Heart right ventricle (tissue), 16 donors: Measurements from ENCODE around the gene TRAPPC2. TPM values are rescaled to one million over a fixed set of nuclear protein-coding genes. Genes with fewer than 3 reads are reported as not detected.
A peak's percentile ranks its signal among the peaks of the same experiment; 100 is the strongest.

Experiments
- ATAC-seq, 8 donors: fragments of 200-7000 bp; cut with Tn5 transposase; one replicate each; pipeline ENCODE4 v1.9.1; 2020; ENCODE audit warnings: mild to moderate bottlenecking in 8 of 8, moderate library complexity in 8 of 8, moderate number of reproducible peaks in 1 of 8
- DNase-seq, 2 donors: peaks; one replicate each; pipeline ENCODE4 v3.0.0-alpha.2; 2020
- H3K27ac ChIP-seq, 10 donors: fragments of 200-600 bp; sonication (generic) in 2 of 10; one replicate each; pipeline versions ENCODE4 v1.5.0 to v1.8.0; 2020 to 2022; ENCODE audit warnings: mild to moderate bottlenecking in 3 of 10
- H3K27me3 ChIP-seq, 7 donors: fragments of 200-600 bp; one replicate each; pipeline ENCODE4 v1.8.0; 2021 to 2022; ENCODE audit warnings: mild to moderate bottlenecking in 2 of 7
- H3K36me3 ChIP-seq, 9 donors: fragments of 200-600 bp; sonication (generic) in 1 of 9; one replicate each; pipeline versions ENCODE4 v1.5.0 to v1.8.0; 2020 to 2022; ENCODE audit warnings: mild to moderate bottlenecking in 2 of 9
- H3K4me1 ChIP-seq, 9 donors: fragments of 200-600 bp; sonication (generic) in 1 of 9; one replicate each; pipeline versions ENCODE4 v1.5.0 to v1.8.0; 2020 to 2022; ENCODE audit warnings: mild to moderate bottlenecking in 4 of 9
- H3K4me3 ChIP-seq, 10 donors: fragments of 200-600 bp; sonication (generic) in 2 of 10; one replicate each; pipeline versions ENCODE4 v1.5.0 to v1.8.0; 2020 to 2022; ENCODE audit warnings: mild to moderate bottlenecking in 7 of 10, moderate library complexity in 2 of 10
- H3K9me3 ChIP-seq, 11 donors: fragments of 200-600 bp in 10 of 11; sonication (generic) in 2 of 11; one replicate each; pipeline versions ENCODE4 v1.5.0 to v1.8.0; 2013 to 2022; ENCODE audit warnings: mild to moderate bottlenecking in 2 of 11, control low read depth in 1 of 11, moderate library complexity in 1 of 11
- WGBS, 2 donors: extraction: QIAGEN DNeasy Blood & Tissue Kit; methylation state at CpG; one replicate each; pipeline ENCODE4 v1.1.7; 2013; ENCODE audit warnings: inconsistent platforms in 1 of 2; 5-methylcytosine and 5-hydroxymethylcytosine counted together
- intact Hi-C, 10 donors: fragments of 100-400 bp; cut with DNase I; formaldehyde crosslinking; loops; one replicate each; pipeline versions ENCODE4 v1.11.1 to v1.14.2; 2022
- polyA plus RNA-seq, 2 donors: library from polyadenylated mRNA; stranded (reverse); fragments of 200-250 nt; gene quantifications; one replicate each; pipeline ENCODE4 v1.2.3, GENCODE V29; 2013
- total RNA-seq, 10 donors: library from RNA; stranded (reverse); fragmentation: NEBNext Ultra II Directional in 3 of 10; extraction: Animal tissue kit (Norgen Biotek cat#: 25700) in 3 of 10; gene quantifications; one replicate each; pipeline versions ENCODE4 v1.2.1 to v1.2.4, GENCODE V29; 2021 to 2023
- TF ChIP-seq, protein P1 (sequence below), 9 donors: fragments of 200-600 bp; sonication (generic) in 2 of 9; IDR thresholded peaks; one replicate each; pipeline versions ENCODE4 v1.5.0 to v1.8.0; 2021 to 2022; ENCODE audit warnings: antibody characterized with exemption in 9 of 9, mild to moderate bottlenecking in 5 of 9, moderate library complexity in 1 of 9
- donor health status: Arrhythmogenic right ventricular cardiomyopathy.
- donor health status: ischemic (EF 13 %, LVEDD 7.1; RV severe dilation, severe dysfunction).
- donor health status: healthy with polysubstance abuse.
- donor health status: DM: no; HTN: yes; CAD: no.
- donor health status: DM: no; HTN: no; CAD: no.
- donor health status: ischemic (EF 25% LVEDD 6.9; RV normal size, moderate dysfunction).
- donor health status: ischemic (EF 25% LVEDD 5.7; RV mildly dilated, moderate dysfunction).
- donor health status: healthy.
- donor health status: DM: yes; HTN: yes; CAD: no.
- donor health status: Ischemic cardiomyopathy.
- donor health status: ischemic (EF 35%, LVEDD 5.7; RV mildly dilated, moderate dysfunction).
- donor health status: nonischemic (EF 11% LVEDD 7.7; RV severe dilation, severe dysfunction).
- donor health status: DM: yes; HTN: yes; CAD: no.
- donor health status: PGD.
- donor health status: ischemic (EF 29% LVEDD 5.4; RV normal size, mild dysfunction).
- donor health status: nonischemic (EF 23%, LVEDD 6.1; RV moderate dilation, normal function).

TRAPPC2 gene
- total and polyA plus RNA-seq, 12 donors: 3.8 to 9.3 (median 6.0) TPM

DNA sequence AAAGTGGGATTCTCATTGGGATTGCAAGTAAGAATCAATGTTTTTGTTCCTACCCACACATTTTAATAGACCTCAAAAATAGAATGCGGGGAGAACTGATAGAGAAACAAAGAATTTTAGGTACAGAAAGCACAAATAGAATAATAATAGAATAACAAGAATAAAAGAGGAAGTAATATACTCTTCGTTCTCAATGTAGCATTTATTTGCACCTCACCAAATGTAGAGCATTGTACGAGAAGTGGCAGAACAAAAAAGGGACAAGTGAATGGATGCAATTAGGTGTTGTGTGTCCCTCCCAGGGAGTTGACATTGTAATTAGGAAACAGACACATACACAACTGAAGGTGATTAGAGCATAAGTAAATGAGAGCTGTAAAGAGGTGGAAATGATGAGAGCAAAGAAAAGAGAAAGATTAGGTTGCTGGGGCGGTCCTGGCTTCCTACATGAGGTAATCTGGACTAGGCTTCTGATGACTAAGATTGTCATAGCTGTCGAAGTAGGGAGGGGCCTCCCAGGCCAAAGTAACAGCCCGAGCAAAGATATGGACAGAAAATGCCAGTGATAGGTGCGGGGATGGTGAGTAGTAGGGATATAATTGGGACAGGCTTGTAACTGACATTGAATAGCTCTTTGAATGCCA is 35.1 kb downstream of the TRAPPC2 start:
- Histone ChIP-seq H3K27me3 (peaks cover 0 to 17% (median 0%) of the 10 kb centered on the region in 7 donors), H3K36me3 (no peaks in the 10 kb centered on the region), H3K4me3 (no peak overlapping the region), H3K4me1 (peaks cover 0 to 82% (median 41%) of the 10 kb centered on the region in 9 donors), H3K9me3 (no peaks in the 10 kb centered on the region), H3K27ac (peak overlapping the region in 1 of 10 donors; percentile 26)
- intact Hi-C loops: no loop called here
- WGBS, 2 donors: 52 to 61% methylated on average over 7 of the region's 7 CpGs
- peak in 6 of 8 donors; percentile 25 to 84 (median 64) for ATAC-seq
- DNase-seq: peak in 1 of 2 donors; percentile 7
- TF ChIP-seq, protein P1, sequence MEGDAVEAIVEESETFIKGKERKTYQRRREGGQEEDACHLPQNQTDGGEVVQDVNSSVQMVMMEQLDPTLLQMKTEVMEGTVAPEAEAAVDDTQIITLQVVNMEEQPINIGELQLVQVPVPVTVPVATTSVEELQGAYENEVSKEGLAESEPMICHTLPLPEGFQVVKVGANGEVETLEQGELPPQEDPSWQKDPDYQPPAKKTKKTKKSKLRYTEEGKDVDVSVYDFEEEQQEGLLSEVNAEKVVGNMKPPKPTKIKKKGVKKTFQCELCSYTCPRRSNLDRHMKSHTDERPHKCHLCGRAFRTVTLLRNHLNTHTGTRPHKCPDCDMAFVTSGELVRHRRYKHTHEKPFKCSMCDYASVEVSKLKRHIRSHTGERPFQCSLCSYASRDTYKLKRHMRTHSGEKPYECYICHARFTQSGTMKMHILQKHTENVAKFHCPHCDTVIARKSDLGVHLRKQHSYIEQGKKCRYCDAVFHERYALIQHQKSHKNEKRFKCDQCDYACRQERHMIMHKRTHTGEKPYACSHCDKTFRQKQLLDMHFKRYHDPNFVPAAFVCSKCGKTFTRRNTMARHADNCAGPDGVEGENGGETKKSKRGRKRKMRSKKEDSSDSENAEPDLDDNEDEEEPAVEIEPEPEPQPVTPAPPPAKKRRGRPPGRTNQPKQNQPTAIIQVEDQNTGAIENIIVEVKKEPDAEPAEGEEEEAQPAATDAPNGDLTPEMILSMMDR (IDR thresholded peaks at IDR 0.05): no peak

DNA sequence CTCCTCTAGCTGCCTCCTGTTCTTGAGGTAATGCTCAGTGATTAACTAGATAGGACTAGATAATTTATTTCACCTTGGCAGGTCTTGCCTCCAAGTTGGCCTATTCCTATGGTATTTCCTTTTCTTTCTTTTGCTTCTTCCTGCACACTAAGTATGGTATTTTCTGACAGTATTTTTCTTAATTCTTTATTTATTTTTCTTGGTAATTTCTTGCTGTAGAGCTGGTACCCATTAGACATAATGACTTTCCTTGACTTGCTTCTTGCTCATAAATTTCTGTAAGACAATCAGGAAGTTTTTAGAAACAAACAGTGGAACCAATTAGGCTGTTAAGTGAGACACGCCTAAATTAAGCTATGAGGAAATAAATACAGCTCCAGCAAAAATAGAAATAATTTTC is 36.0 kb downstream of the TRAPPC2 start:
- peaks cover 0 to 11% (median 0%) of the 10 kb centered on the region in 7 donors for H3K27me3 ChIP-seq
- TF ChIP-seq, protein P1 (IDR thresholded peaks at IDR 0.05): no peak

DNA sequence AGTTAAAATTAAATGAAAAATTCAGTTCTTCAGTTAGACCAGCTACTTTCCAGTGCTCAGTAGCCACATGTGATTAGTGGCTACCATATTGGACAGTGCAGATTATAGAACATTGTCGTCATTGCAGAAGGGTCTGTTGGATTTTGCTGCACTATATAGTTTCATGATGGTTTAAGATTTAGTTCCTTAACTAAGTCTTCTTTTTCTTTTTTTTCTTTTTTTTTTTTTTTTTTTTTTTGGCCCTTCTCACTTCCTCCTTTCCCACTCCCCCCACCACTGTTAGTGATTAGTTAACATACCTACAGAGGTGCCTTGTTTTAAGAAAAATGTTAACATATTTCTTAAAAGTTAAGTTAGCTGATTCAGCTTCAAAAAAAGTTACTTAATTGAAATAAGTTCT is 36.4 kb downstream of the TRAPPC2 start:
- no peak for ATAC-seq

More for the DNA sequence above, 36.0 kb downstream of the TRAPPC2 start:
- Histone ChIP-seq H3K36me3 (no peaks in the 10 kb centered on the region), H3K4me3 (no peak overlapping the region), H3K27ac (no peak overlapping the region), H3K9me3 (no peaks in the 10 kb centered on the region), H3K4me1 (peaks cover 0 to 83% (median 50%) of the 10 kb centered on the region in 9 donors)
- intact Hi-C loops: no loop called here
- DNase-seq: no peak
- ATAC-seq: no peak
- 39 to 45% methylated on average over 1 of the region's 1 CpG for WGBS, 2 donors

DNA sequence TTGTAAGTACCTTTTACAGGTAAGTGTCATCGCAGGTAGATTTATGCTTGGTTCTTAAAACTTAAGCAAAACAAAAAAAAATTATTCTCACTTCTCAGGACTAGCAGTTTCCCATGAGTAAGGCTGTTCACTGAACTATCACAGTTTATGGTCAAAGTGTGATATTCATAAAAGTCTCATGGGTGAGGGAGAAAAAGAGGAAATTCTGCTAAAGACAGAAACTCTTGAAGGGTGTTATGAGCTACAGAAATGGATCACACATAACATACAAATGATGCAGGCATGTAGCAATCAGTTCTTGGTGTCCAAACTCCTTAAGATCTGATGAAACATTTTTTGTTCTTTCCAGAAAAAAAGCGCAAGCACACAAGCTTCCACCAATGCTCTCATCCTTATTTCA is 37.0 kb downstream of the TRAPPC2 start:
- no peak overlapping the region for H3K27ac ChIP-seq
- H3K27me3 ChIP-seq: peaks cover 0 to 13% (median 0%) of the 10 kb centered on the region in 7 donors
- no peak for DNase-seq
- peaks cover 0 to 84% (median 59%) of the 10 kb centered on the region in 9 donors for H3K4me1 ChIP-seq
- H3K4me3 ChIP-seq: no peak overlapping the region
- ATAC-seq: peak in 1 of 8 donors; percentile 27
- intact Hi-C loops: no loop called here
- H3K9me3 ChIP-seq: no peaks in the 10 kb centered on the region
- WGBS, 2 donors: 98 to 100% methylated on average over 2 of the region's 2 CpGs
- TF ChIP-seq, protein P1 (IDR thresholded peaks at IDR 0.05): no peak
- H3K36me3 ChIP-seq: no peaks in the 10 kb centered on the region

More for the DNA sequence above, 36.4 kb downstream of the TRAPPC2 start:
- H3K4me3 ChIP-seq: no peak overlapping the region
- 78 to 89% methylated on average over 1 of the region's 1 CpG for WGBS, 2 donors
- TF ChIP-seq, protein P1 (IDR thresholded peaks at IDR 0.05): no peak
- intact Hi-C loops: no loop called here
- no peak overlapping the region for H3K27ac ChIP-seq
- H3K9me3 ChIP-seq: no peaks in the 10 kb centered on the region
- H3K4me1 ChIP-seq: peaks cover 0 to 84% (median 55%) of the 10 kb centered on the region in 9 donors
- DNase-seq: no peak
- no peaks in the 10 kb centered on the region for H3K36me3 ChIP-seq
- peaks cover 0 to 13% (median 0%) of the 10 kb centered on the region in 7 donors for H3K27me3 ChIP-seq
